Measurements from ENCODE around the gene ALK.

DNA sequence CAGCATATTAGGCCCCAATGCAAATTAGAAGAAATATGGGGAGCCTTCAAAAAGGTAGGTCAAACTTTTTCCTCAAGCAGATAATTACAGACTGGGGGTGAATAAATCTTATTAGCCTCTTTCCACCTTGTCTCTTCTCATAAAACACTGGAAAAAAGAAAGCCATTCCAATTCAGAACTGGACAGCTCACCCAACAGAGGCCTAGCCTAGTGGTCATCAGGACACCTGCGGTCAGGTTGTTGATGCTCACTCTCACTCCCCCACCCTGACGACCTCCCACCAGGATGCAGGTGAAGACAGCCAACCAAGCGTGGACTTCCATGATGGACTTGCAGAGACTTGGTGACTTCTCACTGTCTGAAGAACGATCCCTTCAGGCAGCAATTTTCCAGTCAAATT is 207.1 kb downstream of the ALK start:
- TF ChIP-seq, protein P1, sequence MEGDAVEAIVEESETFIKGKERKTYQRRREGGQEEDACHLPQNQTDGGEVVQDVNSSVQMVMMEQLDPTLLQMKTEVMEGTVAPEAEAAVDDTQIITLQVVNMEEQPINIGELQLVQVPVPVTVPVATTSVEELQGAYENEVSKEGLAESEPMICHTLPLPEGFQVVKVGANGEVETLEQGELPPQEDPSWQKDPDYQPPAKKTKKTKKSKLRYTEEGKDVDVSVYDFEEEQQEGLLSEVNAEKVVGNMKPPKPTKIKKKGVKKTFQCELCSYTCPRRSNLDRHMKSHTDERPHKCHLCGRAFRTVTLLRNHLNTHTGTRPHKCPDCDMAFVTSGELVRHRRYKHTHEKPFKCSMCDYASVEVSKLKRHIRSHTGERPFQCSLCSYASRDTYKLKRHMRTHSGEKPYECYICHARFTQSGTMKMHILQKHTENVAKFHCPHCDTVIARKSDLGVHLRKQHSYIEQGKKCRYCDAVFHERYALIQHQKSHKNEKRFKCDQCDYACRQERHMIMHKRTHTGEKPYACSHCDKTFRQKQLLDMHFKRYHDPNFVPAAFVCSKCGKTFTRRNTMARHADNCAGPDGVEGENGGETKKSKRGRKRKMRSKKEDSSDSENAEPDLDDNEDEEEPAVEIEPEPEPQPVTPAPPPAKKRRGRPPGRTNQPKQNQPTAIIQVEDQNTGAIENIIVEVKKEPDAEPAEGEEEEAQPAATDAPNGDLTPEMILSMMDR (conservative IDR thresholded peaks at IDR 0.05 in 1 of 2, IDR thresholded peaks at IDR 0.05 in 1 of 2; ENCODE audit: low read depth in 1 of 2, low read length in 2 of 2) = no peak
- TF ChIP-seq EZH2 (IDR thresholded peaks at IDR 0.05; ENCODE audit: low read length, missing control alignments) = no peak
